Measurements from ENCODE around the gene RHD.

DNA sequence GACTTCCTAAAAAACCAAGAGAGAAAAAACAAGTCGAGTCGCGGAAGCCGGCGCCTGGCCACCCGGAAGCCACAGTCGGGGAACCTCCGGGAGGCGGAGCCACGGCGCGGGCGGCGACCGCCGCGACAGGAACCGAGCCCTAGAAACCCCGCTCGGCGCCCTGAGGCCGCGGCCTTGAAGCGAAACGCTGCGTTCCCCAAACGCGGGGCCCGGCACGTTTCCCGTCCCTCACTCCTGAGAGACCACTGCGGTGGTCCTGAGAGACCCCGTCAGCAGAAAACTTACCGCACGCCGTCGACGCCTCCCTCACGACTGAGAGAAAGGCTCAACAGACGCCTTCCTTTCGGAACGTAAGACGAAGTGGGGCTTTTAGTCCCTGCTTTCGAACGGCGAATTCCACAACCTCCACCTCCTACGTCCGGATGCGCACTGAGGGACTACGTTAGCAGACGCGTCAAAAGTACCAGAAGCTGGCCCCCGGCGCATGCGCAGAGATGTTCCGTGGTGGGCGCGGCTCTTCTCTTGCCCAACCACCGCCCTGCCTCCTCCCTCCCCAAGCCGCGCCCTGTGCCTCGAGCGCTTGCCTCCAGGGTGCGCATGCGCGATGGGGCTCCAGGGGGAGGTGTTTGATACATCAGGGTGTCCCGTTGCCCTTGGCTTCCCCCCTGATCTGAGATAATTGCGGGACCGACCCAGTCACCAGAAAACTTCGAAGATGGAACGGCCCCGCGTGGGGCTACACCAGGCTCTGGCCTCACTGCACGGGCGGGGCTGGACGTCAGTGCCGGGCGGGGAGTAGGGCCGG, 25.1 kb upstream of the RHD start, which contains the start of gene RSRP1:
- TF ChIP-seq, protein P1, sequence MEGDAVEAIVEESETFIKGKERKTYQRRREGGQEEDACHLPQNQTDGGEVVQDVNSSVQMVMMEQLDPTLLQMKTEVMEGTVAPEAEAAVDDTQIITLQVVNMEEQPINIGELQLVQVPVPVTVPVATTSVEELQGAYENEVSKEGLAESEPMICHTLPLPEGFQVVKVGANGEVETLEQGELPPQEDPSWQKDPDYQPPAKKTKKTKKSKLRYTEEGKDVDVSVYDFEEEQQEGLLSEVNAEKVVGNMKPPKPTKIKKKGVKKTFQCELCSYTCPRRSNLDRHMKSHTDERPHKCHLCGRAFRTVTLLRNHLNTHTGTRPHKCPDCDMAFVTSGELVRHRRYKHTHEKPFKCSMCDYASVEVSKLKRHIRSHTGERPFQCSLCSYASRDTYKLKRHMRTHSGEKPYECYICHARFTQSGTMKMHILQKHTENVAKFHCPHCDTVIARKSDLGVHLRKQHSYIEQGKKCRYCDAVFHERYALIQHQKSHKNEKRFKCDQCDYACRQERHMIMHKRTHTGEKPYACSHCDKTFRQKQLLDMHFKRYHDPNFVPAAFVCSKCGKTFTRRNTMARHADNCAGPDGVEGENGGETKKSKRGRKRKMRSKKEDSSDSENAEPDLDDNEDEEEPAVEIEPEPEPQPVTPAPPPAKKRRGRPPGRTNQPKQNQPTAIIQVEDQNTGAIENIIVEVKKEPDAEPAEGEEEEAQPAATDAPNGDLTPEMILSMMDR (IDR thresholded peaks at IDR 0.05) = no peak
- TF ChIP-seq EZH2 (IDR thresholded peaks at IDR 0.05; ENCODE audit: borderline replicate concordance, insufficient read depth, low read depth, low read length, poor library complexity, severe bottlenecking) = no peak
